ENCODE data around the gene PRKAB1. TPM values are rescaled to one million over a fixed set of nuclear protein-coding genes. Genes with fewer than 3 reads are reported as not detected.
"Not testable (repeated sequence)": the region's sequence is repeated elsewhere in the genome, so short reads cannot be mapped to it uniquely, and the experiment has no call there.

The PRKAB1 gene
- total RNA-seq, 1 experiment from 2014 or later = 30.0 TPM

DNA sequence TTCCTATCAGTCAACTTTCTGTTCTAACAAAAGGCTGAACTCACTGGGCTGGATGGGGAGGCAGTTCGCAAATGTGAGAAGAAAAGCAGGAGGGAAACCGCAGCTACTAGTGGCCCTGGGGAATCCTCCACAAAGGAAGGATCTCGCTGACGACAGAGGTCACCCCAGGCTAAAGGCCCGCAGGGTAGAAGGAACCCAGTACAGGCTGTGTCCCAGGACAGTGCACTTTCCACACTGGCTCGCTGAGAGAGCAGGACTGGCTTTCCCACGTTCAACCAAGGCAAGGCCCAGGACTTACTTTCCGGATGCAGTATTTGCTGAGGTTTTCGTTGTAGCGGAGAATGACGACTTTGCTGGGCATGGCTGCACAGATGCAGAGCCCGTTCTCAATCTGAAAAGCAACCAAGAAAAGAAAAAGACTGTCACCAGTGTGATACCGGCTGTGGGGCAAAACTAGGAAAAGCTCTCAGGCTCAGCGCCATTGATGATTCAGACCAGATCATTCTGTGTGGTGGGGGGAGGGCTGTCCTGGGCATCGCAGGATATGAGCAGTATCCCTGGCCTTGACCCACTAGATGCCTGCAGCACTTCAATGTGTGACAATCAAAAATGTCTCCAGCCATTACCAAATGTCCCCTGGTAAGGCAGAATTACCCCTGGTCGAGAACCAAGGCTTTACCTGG is 36.3 kb downstream of the PRKAB1 start:
- Histone ChIP-seq H3K36me3 (ENCODE audit: low read depth) (no peaks in the 10 kb centered on the region), H3K79me2 (ENCODE audit: low read depth) (no peaks in the 10 kb centered on the region), H3K4me1 (replicated peaks; ENCODE audit: insufficient read depth) (no peaks in the 10 kb centered on the region), H3K4me2 (no peak overlapping the region), H3F3A (ENCODE audit: insufficient read depth, low read depth) (no peaks in the 10 kb centered on the region), H3K4me3 (no peak overlapping the region), H2AFZ (no peak overlapping the region), H3K9me2 (ENCODE audit: insufficient read depth) (no peaks in the 10 kb centered on the region), H4K20me1 (ENCODE audit: insufficient read depth) (no peaks in the 10 kb centered on the region), H3K27me3 (ENCODE audit: insufficient read depth, low read depth) (no peaks in the 10 kb centered on the region), H3K27ac (no peak overlapping the region), H3K9me3 (ENCODE audit: insufficient read depth, low read depth) (no peaks in the 10 kb centered on the region)
- CTCF ChIA-PET = no interaction called here
- POLR2A ChIA-PET (ENCODE audit: unreplicated experiment) = no interaction called here
- no peak for DNase-seq
- BruUV-seq (replicated peaks) = no TSS peak
- no peak for TF ChIP-seq CTCF (conservative IDR thresholded peaks at IDR 0.05)
- TF ChIP-seq EZH2 (IDR thresholded peaks at IDR 0.05; ENCODE audit: low read depth) = no peak
- intact Hi-C loops (cut with micrococcal nuclease; ENCODE audit: unreplicated experiment) = no loop called here

DNA sequence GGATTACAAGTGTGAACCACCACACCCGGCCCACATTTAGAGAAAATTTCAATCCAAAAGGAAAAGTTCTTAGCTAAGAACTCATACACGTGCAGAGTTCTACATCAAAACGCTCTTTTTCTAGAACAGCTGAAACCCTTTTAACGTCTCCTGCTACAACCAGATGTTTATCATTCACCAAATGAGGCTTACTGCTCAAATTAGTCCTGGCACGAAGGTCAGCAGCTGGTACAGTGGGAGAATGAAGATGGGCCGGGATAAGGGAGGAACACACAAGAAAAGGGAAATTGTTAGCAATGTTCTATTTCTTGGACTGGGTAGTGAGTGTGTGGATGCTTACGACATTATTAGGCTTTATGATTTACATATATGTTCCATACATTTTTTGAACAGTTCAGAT is 37.2 kb downstream of the PRKAB1 start:
- H3K9me2 ChIP-seq (ENCODE audit: insufficient read depth) = no peaks in the 10 kb centered on the region
- no peaks in the 10 kb centered on the region for H3K36me3 ChIP-seq (ENCODE audit: low read depth)
- POLR2A ChIA-PET (ENCODE audit: unreplicated experiment) = no interaction called here
- no peaks in the 10 kb centered on the region for H3K4me1 ChIP-seq (replicated peaks; ENCODE audit: insufficient read depth)
- H3K79me2 ChIP-seq (ENCODE audit: low read depth) = no peaks in the 10 kb centered on the region
- no peak overlapping the region for H3K4me2 ChIP-seq
- H3F3A ChIP-seq (ENCODE audit: insufficient read depth, low read depth) = no peaks in the 10 kb centered on the region
- H3K9me3 ChIP-seq (ENCODE audit: insufficient read depth, low read depth) = no peaks in the 10 kb centered on the region
- CTCF ChIA-PET = no interaction called here
- no peak overlapping the region for H3K4me3 ChIP-seq
- H3K27me3 ChIP-seq (ENCODE audit: insufficient read depth, low read depth) = no peaks in the 10 kb centered on the region
- BruUV-seq (replicated peaks) = no TSS peak
- H2AFZ ChIP-seq = no peak overlapping the region
- no peak for DNase-seq
- TF ChIP-seq CTCF (conservative IDR thresholded peaks at IDR 0.05) (no peak), EZH2 (IDR thresholded peaks at IDR 0.05; ENCODE audit: low read depth) (no peak)
- no peak overlapping the region for H3K27ac ChIP-seq
- intact Hi-C loops (cut with micrococcal nuclease; ENCODE audit: unreplicated experiment) = no loop called here
- no peaks in the 10 kb centered on the region for H4K20me1 ChIP-seq (ENCODE audit: insufficient read depth)

- H3K4me3 ChIP-seq; H3K9me2 ChIP-seq (ENCODE audit: insufficient read depth); H3K4me2 ChIP-seq; H3K79me2 ChIP-seq (ENCODE audit: low read depth); H3K36me3 ChIP-seq (ENCODE audit: low read depth); H3K4me1 ChIP-seq (replicated peaks; ENCODE audit: insufficient read depth); intact Hi-C loops (cut with micrococcal nuclease; ENCODE audit: unreplicated experiment); POLR2A ChIA-PET (ENCODE audit: unreplicated experiment); H3F3A ChIP-seq (ENCODE audit: insufficient read depth, low read depth); BruUV-seq (replicated peaks); H3K27me3 ChIP-seq (ENCODE audit: insufficient read depth, low read depth); H3K27ac ChIP-seq; H4K20me1 ChIP-seq (ENCODE audit: insufficient read depth); DNase-seq; H3K9me3 ChIP-seq (ENCODE audit: insufficient read depth, low read depth); H2AFZ ChIP-seq; CTCF ChIA-PET: not testable (repeated sequence)
Measured at GRCh38 chr12:119706427-119706826, 38.5 kb downstream of the PRKAB1 start.
